H1 (cell line): ENCODE results near the gene CYP4V2. TPM values are rescaled to one million over a fixed set of nuclear protein-coding genes. Genes with fewer than 3 reads are reported as not detected.

ENCODE experiments used
- CTCF ChIA-PET: fragments of 300-600 bp; sonication (Branson Sonifier 250); formaldehyde crosslinking; loops from one replicate; lab custom pipeline; 2021; ENCODE audit not compliant: partially characterized antibody; lab: Charles Lee
- POLR2A ChIA-PET: fragments of 300-600 bp; sonication (Branson Sonifier 250); formaldehyde crosslinking; loops from one replicate; lab custom pipeline; 2021; ENCODE audit warnings: inconsistent platforms; ENCODE audit not compliant: partially characterized antibody; lab: Charles Lee
- DNase-seq, 2 experiments: peaks; one replicate each; pipeline versions ENCODE4 v3.0.0 to v3.0.0-alpha.2; 2010 to 2022; ENCODE audit warnings: low spot score in 2 of 2, low read depth in 1 of 2, mixed read lengths in 1 of 2
- FAIRE-seq: peaks from 2 replicates; lab custom pipeline; 2011; peaks lifted over from hg19 to GRCh38; lab: Jason Lieb, UNC
- H2AFZ ChIP-seq: 2 replicates; pipeline ENCODE4 v1.8.1; 2012; ENCODE audit warnings: low read length, inconsistent platforms
- H2AK5ac ChIP-seq: 2 replicates; pipeline ENCODE4 v1.6.1; 2013; ENCODE audit warnings: low read depth, low read length
- H2BK120ac ChIP-seq: replicated peaks from 2 replicates; pipeline ENCODE3; 2013; ENCODE audit warnings: low read depth, low read length, inconsistent platforms
- H2BK12ac ChIP-seq: 2 replicates; pipeline ENCODE4 v1.6.1; 2013; ENCODE audit warnings: low read depth, low read length
- H2BK15ac ChIP-seq: 2 replicates; pipeline ENCODE4 v1.6.1; 2013; ENCODE audit warnings: low read length
- H2BK20ac ChIP-seq: 2 replicates; pipeline ENCODE4 v1.6.1; 2013; ENCODE audit warnings: low read length
- H2BK5ac ChIP-seq: 2 replicates; pipeline ENCODE4 v1.6.1; 2013; ENCODE audit warnings: low read depth, low read length
- H3K14ac ChIP-seq: 2 replicates; pipeline ENCODE4 v1.6.1; 2013; ENCODE audit warnings: inconsistent platforms; ENCODE audit not compliant: insufficient read length
- H3K18ac ChIP-seq: 2 replicates; pipeline ENCODE4 v1.6.1; 2013; ENCODE audit warnings: low read length; ENCODE audit errors: extremely low read depth
- H3K23ac ChIP-seq: 2 replicates; pipeline ENCODE4 v1.6.1; 2013; ENCODE audit warnings: inconsistent platforms; ENCODE audit not compliant: insufficient read length
- H3K23me2 ChIP-seq: 2 replicates; pipeline ENCODE4 v1.6.1; 2013; ENCODE audit warnings: low read depth, low read length
- H3K27ac ChIP-seq: 2 replicates; pipeline ENCODE4 v1.6.1; 2011; ENCODE audit warnings: low read depth, low read length, inconsistent platforms
- H3K27me3 ChIP-seq, 4 experiments: replicated peaks in 1 of 4; 1 replicate in 1 of 4; 2 replicates in 3 of 4; pipeline versions ENCODE4 v1.6.1 to v1.8.1; 2011 to 2013; ENCODE audit warnings: low read length in 3 of 4, mild to moderate bottlenecking in 3 of 4, inconsistent platforms in 2 of 4, mixed read lengths in 2 of 4, moderate library complexity in 1 of 4; ENCODE audit not compliant: control insufficient read depth in 3 of 4, insufficient read depth in 3 of 4; ENCODE audit errors: extremely low read depth in 1 of 4
- H3K36me3 ChIP-seq, 4 experiments: 2 replicates each; pipeline versions ENCODE4 v1.6.1 to v1.8.1; 2011 to 2013; ENCODE audit warnings: mild to moderate bottlenecking in 4 of 4, low read length in 3 of 4, moderate library complexity in 2 of 4, control low read depth in 1 of 4, inconsistent platforms in 1 of 4; ENCODE audit not compliant: insufficient read depth in 4 of 4, control insufficient read depth in 2 of 4
- H3K4ac ChIP-seq: replicated peaks from 2 replicates; pipeline ENCODE3; 2013; ENCODE audit warnings: low read length, low read depth, mixed read lengths, inconsistent platforms; ENCODE audit not compliant: insufficient read length
- H3K4me1 ChIP-seq, 4 experiments: replicated peaks in 1 of 4; 1 replicate in 1 of 4; 2 replicates in 3 of 4; pipeline versions ENCODE4 v1.6.1 to v1.8.1; 2011 to 2013; ENCODE audit warnings: low read length in 3 of 4, inconsistent platforms in 2 of 4, mixed read lengths in 1 of 4; ENCODE audit not compliant: insufficient read depth in 4 of 4, control insufficient read depth in 3 of 4
- H3K4me2 ChIP-seq, 2 experiments: 2 replicates each; pipeline versions ENCODE4 v1.6.1 to v1.8.1; 2011 to 2013; ENCODE audit warnings: low read depth in 2 of 2, low read length in 2 of 2, control low read depth in 1 of 2, inconsistent platforms in 1 of 2, mild to moderate bottlenecking in 1 of 2; ENCODE audit not compliant: insufficient read depth in 1 of 2
- H3K4me3 ChIP-seq, 4 experiments: fragments of 200-600, 300-600 bp in 1 of 4; sonication (generic), shearing (Covaris generic), sonication (Bioruptor Twin) in 1 of 4; 2 replicates each; pipeline versions ENCODE4 v1.5.1 to v1.8.1; 2011 to 2016; ENCODE audit warnings: low read length in 4 of 4, low read depth in 3 of 4, control low read depth in 2 of 4, inconsistent platforms in 2 of 4, mild to moderate bottlenecking in 2 of 4, mixed read lengths in 1 of 4, moderate library complexity in 1 of 4; ENCODE audit not compliant: insufficient read depth in 2 of 4; ENCODE audit errors: extremely low read depth in 1 of 4
- H3K56ac ChIP-seq: replicated peaks from 2 replicates; pipeline ENCODE3; 2013; ENCODE audit warnings: low read depth, mild to moderate bottlenecking, mixed read lengths, low read length, inconsistent platforms; ENCODE audit not compliant: insufficient read length
- H3K79me1 ChIP-seq: 2 replicates; pipeline ENCODE4 v1.6.1; 2013; ENCODE audit warnings: low read depth, low read length, control low read depth
- H3K79me2 ChIP-seq, 2 experiments: 2 replicates each; pipeline versions ENCODE4 v1.6.1 to v1.8.1; 2012 to 2013; ENCODE audit warnings: low read length in 2 of 2, mild to moderate bottlenecking in 2 of 2, inconsistent platforms in 1 of 2; ENCODE audit not compliant: insufficient read depth in 2 of 2, control insufficient read depth in 1 of 2
- H3K9ac ChIP-seq, 4 experiments: replicated peaks in 1 of 4; 1 replicate in 1 of 4; 2 replicates in 3 of 4; pipeline versions ENCODE4 v1.6.1 to v1.8.1; 2011 to 2013; ENCODE audit warnings: low read depth in 3 of 4, low read length in 3 of 4, control low read depth in 2 of 4, mild to moderate bottlenecking in 2 of 4, moderate library complexity in 2 of 4, inconsistent platforms in 1 of 4; ENCODE audit errors: extremely low read depth in 1 of 4
- H3K9me3 ChIP-seq, 2 experiments: 2 replicates each; pipeline versions ENCODE4 v1.6.1 to v1.8.1; 2012 to 2013; ENCODE audit warnings: mild to moderate bottlenecking in 2 of 2, moderate library complexity in 2 of 2, control low read depth in 1 of 2, inconsistent platforms in 1 of 2, low read depth in 1 of 2, low read length in 1 of 2, mixed read lengths in 1 of 2; ENCODE audit not compliant: insufficient read depth in 2 of 2
- H4K20me1 ChIP-seq, 2 experiments: replicated peaks in 1 of 2; 2 replicates each; pipeline versions ENCODE3 to v1.8.1; 2011 to 2013; ENCODE audit warnings: inconsistent platforms in 2 of 2, low read length in 2 of 2, mild to moderate bottlenecking in 1 of 2; ENCODE audit not compliant: insufficient read depth in 2 of 2, control insufficient read depth in 1 of 2
- H4K5ac ChIP-seq: 2 replicates; pipeline ENCODE4 v1.6.1; 2013; ENCODE audit warnings: low read length, low read depth, mixed read lengths, inconsistent platforms; ENCODE audit not compliant: insufficient read length
- H4K8ac ChIP-seq: 2 replicates; pipeline ENCODE4 v1.8.0; 2013; ENCODE audit warnings: mild to moderate bottlenecking, moderate library complexity, low read length, inconsistent platforms; ENCODE audit not compliant: insufficient read depth; ENCODE audit errors: extremely low read depth
- H4K91ac ChIP-seq: replicated peaks from 2 replicates; pipeline ENCODE3; 2013; ENCODE audit warnings: low read length, mixed read lengths, inconsistent platforms; ENCODE audit not compliant: insufficient read length
- CHD2 ChIP-seq: IDR thresholded peaks from 2 replicates; pipeline ENCODE4 v1.6.1; 2012; ENCODE audit warnings: low read length, improper control_type of control experiment
- SUZ12 ChIP-seq: fragments of 200-600 bp; sonication (generic); IDR thresholded peaks from 2 replicates; pipeline ENCODE4 v1.6.1; 2012; ENCODE audit warnings: mild to moderate bottlenecking, inconsistent platforms, low read length, moderate library complexity, mixed read lengths
- TAF1 ChIP-seq: IDR thresholded peaks from 2 replicates; pipeline ENCODE4 v1.6.1; 2011; ENCODE audit warnings: mild to moderate bottlenecking, low read depth, low read length
- TAF7 ChIP-seq: optimal IDR thresholded peaks from 2 replicates; pipeline ENCODE3; 2011; ENCODE audit warnings: low read depth, mild to moderate bottlenecking, inconsistent platforms, low read length, moderate library complexity, borderline replicate concordance
- TBP ChIP-seq: IDR thresholded peaks from 2 replicates; pipeline ENCODE4 v1.6.1; 2011; ENCODE audit warnings: low read depth, low read length, improper control_type of control experiment
- WGBS, 2 experiments: shearing (Covaris generic) in 1 of 2; methylation state at CpG; one replicate each; pipeline versions ENCODE4 v1.1.6 to v1.1.7; 2013 to 2015; ENCODE audit warnings: low lambda C conversion rate in 2 of 2, mixed read lengths in 2 of 2, inconsistent platforms in 1 of 2, low coverage in 1 of 2, missing lambda C conversion rate in 1 of 2; ENCODE audit not compliant: insufficient replicate concordance in 2 of 2, insufficient coverage in 1 of 2, insufficient read length in 1 of 2; ENCODE audit errors: extremely low coverage in 1 of 2, missing lambda C conversion rate in 1 of 2; 5-methylcytosine and 5-hydroxymethylcytosine counted together
- polyA plus RNA-seq, 7 experiments: library from polyadenylated mRNA; depleted of rRNA in 3 of 7; stranded (reverse) in 5 of 7; unstranded in 2 of 7; fragments of >200 nt in 5 of 7; fragments of 200-250 nt in 2 of 7; gene quantifications; 1 replicate in 5 of 7; 2 replicates in 1 of 7; 4 replicates in 1 of 7; pipeline versions ENCODE4 v1.2.1 to v1.2.3, GENCODE V29; 2011 to 2013; ENCODE audit warnings: missing spikeins in 2 of 7, mixed read lengths in 2 of 7
- total RNA-seq: library from RNA; stranded (reverse); fragmentation: NEBNext Ultra II Directional; extraction: Animal tissue kit (Norgen Biotek cat#: 25700); gene quantifications from 2 replicates; pipeline ENCODE4 v1.2.1, GENCODE V29; 2021

CYP4V2 gene
- total and polyA plus RNA-seq, 2 of the 8 experiments (the other 6 are each of a cell fraction or from before 2014, with no cell fraction given) = 0.65 to 1.0 TPM

- Histone ChIP-seq H2BK120ac (no peak overlapping the region), H3K14ac (no peak overlapping the region), H2BK5ac (peak overlapping the region; percentile 78; the same call in 1 of the 2 replicates), H4K8ac (peak overlapping the region; percentile 92), H3K23me2 (peaks cover 5% of the 10 kb centered on the region; the same call in 1 of the 2 replicates), H3K23ac (no peak overlapping the region), H2AK5ac (no peak overlapping the region), H3K4me1 (peaks cover 6 to 14% (median 8%) of the 10 kb centered on the region in 4 experiments; a peak in 5 of 7 replicates), H3K36me3 (no peaks in the 10 kb centered on the region), H2BK20ac (no peak overlapping the region), H3K4ac (peak overlapping the region; percentile 83), H3K79me2 (no peaks in the 10 kb centered on the region), H2BK12ac (0 out of 2 replicates have a peak overlapping the region, but pooled peaks have one; percentile 28), H3K9me3 (no peaks in the 10 kb centered on the region), H3K79me1 (no peaks in the 10 kb centered on the region), H4K5ac (peak overlapping the region; percentile 29), H2BK15ac (no peak overlapping the region; the same call in 1 of the 2 replicates), H3K4me3 (peak overlapping the region; percentile 80 to 87 (median 86)), H4K20me1 (no peaks in the 10 kb centered on the region), H3K27me3 (no peaks in the 10 kb centered on the region), H3K18ac (peak overlapping the region; percentile 55), H2AFZ (no peak overlapping the region), H3K56ac (no peak overlapping the region), H3K27ac (no peak overlapping the region), H3K4me2 (peak overlapping the region; percentile 83 to 89), H3K9ac (peak overlapping the region; percentile 31 to 56 (median 50)), H4K91ac (peak overlapping the region; percentile 73)
- POLR2A ChIA-PET = interaction anchor here (0.7 to 2.0 kb wide), 8 partner anchors 10 to 204 kb away, joined by 3 to 8 read pairs (median 4); partner anchors contain the start of gene F11
- CTCF ChIA-PET = interaction anchor here (0.7 to 2.9 kb wide), 8 partner anchors 10 to 346 kb away, joined by 3 to 13 read pairs (median 4); no protein-coding TSS in a partner anchor
- DNase-seq (peak in 1 of 2 experiments; percentile 72), FAIRE-seq (peak; percentile 32)
- WGBS, 2 experiments = 7% methylated on average over 18 of the region's 22 CpGs; no CpG with 5 or more reads in 1 of the 2 experiments
- TF ChIP-seq CHD2 (no peak), TAF1 (peak; percentile 56; the same call in 1 of the 2 replicates), TBP (0 out of 2 replicates have a peak, but pooled peaks have one; percentile 22), TAF7 (peak; percentile 54), SUZ12 (peak; percentile 33; the same call in 1 of the 2 replicates)
These were observed 772 bp downstream of the CYP4V2 start for GRCh38 chr4:186192066-186192612.
